Measurements from ENCODE around the gene TRUB2. TPM values are rescaled to one million over a fixed set of nuclear protein-coding genes. Genes with fewer than 3 reads are reported as not detected.

The TRUB2 gene
- total RNA-seq, 1 experiment from 2014 or later, result 22.5 TPM

DNA sequence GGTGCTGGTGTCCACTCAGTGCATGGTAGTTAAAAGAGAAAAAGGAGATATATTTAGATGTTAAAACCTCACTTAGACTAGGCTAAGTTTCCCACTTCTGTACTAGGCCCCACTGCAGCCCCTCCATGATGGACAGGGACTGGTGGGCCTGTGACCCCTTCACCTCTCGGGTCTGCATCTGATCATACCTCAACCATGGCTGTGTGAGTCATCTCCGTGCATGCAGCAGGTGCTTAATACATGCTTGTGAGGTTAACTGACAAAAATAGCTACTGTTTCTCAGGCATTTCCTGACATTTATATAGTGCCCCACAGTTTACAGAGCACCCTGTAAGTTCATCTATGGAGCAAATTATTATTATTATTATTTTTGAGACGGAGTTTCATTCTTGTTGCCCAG, 40.5 kb upstream of the TRUB2 start:
- in situ Hi-C loops (cut with HindIII; ENCODE audit: low pct_unique_long_range_greater_than_20kb, low sequenced_read_pairs), result no loop called here
- H3K27me3 ChIP-seq (ENCODE audit: control insufficient read depth, insufficient read depth, low read length), result no peaks in the 10 kb centered on the region
- H3K27ac ChIP-seq (ENCODE audit: low read length), result no peak overlapping the region
- POLR2A ChIA-PET, result interaction anchor here (0.5 kb wide), 1 partner anchor 408 kb away, joined by 3 read pairs; no protein-coding TSS in a partner anchor
- CTCF ChIA-PET, result interaction anchor here (0.6 to 1.8 kb wide), 9 partner anchors 9 to 1693 kb away, joined by 3 to 13 read pairs (median 5); partner anchors contain the start of genes CERCAM and URM1
- no peaks in the 10 kb centered on the region for H3K9me3 ChIP-seq (ENCODE audit: control insufficient read depth, insufficient read depth, low read depth, low read length)
- H3K4me3 ChIP-seq (ENCODE audit: low read depth in 2 of 2, low read length in 2 of 2), result no peak overlapping the region
- TF ChIP-seq, protein P1, sequence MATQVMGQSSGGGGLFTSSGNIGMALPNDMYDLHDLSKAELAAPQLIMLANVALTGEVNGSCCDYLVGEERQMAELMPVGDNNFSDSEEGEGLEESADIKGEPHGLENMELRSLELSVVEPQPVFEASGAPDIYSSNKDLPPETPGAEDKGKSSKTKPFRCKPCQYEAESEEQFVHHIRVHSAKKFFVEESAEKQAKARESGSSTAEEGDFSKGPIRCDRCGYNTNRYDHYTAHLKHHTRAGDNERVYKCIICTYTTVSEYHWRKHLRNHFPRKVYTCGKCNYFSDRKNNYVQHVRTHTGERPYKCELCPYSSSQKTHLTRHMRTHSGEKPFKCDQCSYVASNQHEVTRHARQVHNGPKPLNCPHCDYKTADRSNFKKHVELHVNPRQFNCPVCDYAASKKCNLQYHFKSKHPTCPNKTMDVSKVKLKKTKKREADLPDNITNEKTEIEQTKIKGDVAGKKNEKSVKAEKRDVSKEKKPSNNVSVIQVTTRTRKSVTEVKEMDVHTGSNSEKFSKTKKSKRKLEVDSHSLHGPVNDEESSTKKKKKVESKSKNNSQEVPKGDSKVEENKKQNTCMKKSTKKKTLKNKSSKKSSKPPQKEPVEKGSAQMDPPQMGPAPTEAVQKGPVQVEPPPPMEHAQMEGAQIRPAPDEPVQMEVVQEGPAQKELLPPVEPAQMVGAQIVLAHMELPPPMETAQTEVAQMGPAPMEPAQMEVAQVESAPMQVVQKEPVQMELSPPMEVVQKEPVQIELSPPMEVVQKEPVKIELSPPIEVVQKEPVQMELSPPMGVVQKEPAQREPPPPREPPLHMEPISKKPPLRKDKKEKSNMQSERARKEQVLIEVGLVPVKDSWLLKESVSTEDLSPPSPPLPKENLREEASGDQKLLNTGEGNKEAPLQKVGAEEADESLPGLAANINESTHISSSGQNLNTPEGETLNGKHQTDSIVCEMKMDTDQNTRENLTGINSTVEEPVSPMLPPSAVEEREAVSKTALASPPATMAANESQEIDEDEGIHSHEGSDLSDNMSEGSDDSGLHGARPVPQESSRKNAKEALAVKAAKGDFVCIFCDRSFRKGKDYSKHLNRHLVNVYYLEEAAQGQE (IDR thresholded peaks at IDR 0.05; ENCODE audit: insufficient read depth in 1 of 2, low read depth in 2 of 2, low read length in 1 of 2), result no peak
- TF ChIP-seq, protein P2, sequence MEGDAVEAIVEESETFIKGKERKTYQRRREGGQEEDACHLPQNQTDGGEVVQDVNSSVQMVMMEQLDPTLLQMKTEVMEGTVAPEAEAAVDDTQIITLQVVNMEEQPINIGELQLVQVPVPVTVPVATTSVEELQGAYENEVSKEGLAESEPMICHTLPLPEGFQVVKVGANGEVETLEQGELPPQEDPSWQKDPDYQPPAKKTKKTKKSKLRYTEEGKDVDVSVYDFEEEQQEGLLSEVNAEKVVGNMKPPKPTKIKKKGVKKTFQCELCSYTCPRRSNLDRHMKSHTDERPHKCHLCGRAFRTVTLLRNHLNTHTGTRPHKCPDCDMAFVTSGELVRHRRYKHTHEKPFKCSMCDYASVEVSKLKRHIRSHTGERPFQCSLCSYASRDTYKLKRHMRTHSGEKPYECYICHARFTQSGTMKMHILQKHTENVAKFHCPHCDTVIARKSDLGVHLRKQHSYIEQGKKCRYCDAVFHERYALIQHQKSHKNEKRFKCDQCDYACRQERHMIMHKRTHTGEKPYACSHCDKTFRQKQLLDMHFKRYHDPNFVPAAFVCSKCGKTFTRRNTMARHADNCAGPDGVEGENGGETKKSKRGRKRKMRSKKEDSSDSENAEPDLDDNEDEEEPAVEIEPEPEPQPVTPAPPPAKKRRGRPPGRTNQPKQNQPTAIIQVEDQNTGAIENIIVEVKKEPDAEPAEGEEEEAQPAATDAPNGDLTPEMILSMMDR (IDR thresholded peaks at IDR 0.05), result no peak
- TF ChIP-seq POLR2AphosphoS5 (IDR thresholded peaks at IDR 0.05; ENCODE audit: low read depth, low read length) (no peak), TCF7L2 (IDR thresholded peaks at IDR 0.05; ENCODE audit: low read depth, low read length) (no peak)
- H3K36me3 ChIP-seq (ENCODE audit: control insufficient read depth, insufficient read depth, low read length), result no peaks in the 10 kb centered on the region
- BruUV-seq (replicated peaks), result no TSS peak
- intact Hi-C loops (cut with micrococcal nuclease; ENCODE audit: unreplicated experiment), result loop anchor here (1.0 kb wide), 1 partner anchor 50 kb away; no protein-coding TSS in a partner anchor
- DNase-seq (ENCODE audit: low read depth, low spot score), result no peak
- H3K4me1 ChIP-seq (ENCODE audit: control insufficient read depth, insufficient read depth, low read length), result peaks cover 3% of the 10 kb centered on the region; the same call in 1 of the 2 replicates
- no peak for ATAC-seq

DNA sequence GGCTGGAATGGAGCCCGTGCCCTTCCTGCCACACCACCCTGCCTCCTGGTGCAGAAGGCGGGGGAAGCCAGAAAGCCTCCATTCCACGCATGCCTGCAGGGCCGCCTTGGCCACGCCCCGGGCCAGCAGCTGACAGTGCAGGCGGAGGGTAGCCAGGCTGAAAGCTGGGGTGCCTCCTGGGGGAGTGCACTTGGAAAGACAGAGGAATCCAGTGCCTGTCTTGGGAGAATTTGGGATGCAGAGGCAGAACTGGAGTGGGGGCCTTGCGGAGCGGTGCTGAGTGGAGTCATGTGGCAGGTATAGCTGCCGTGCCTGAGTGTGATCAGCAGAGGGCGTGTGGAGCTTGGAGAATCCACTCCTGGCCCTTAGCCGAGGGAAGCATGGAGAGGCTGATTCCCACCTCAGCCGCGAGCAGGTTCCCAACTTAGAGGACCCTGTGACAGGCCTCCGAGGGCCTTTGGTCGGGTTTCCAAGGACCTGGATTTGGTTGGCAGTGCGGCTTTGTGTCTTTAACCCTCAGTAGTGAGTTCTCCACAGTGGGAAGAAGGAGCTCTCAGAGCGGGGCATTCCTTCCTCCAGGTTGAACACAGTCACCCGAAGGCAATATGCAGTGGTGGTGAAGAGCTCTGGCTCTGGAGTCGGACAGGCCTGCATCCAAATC, 39.9 kb upstream of the TRUB2 start:
- ChIA-PET CTCF (interaction anchor here (0.6 to 1.8 kb wide), 10 partner anchors 9 to 1694 kb away, joined by 3 to 13 read pairs (median 5); partner anchors contain the start of genes CERCAM and URM1), POLR2A (interaction anchor here (0.5 to 0.6 kb wide), 2 partner anchors 28 to 56 kb away, joined by 3 read pairs; no protein-coding TSS in a partner anchor)
- TF ChIP-seq, protein P2 (IDR thresholded peaks at IDR 0.05), result peak; percentile 87
- TF ChIP-seq, protein P1 (IDR thresholded peaks at IDR 0.05; ENCODE audit: insufficient read depth in 1 of 2, low read depth in 2 of 2, low read length in 1 of 2), result no peak; a peak in 1 of 4 replicates
- Histone ChIP-seq H3K4me3 (ENCODE audit: low read depth in 2 of 2, low read length in 2 of 2) (peak overlapping the region; percentile 36 to 58), H3K36me3 (ENCODE audit: control insufficient read depth, insufficient read depth, low read length) (no peaks in the 10 kb centered on the region), H3K9me3 (ENCODE audit: control insufficient read depth, insufficient read depth, low read depth, low read length) (no peaks in the 10 kb centered on the region), H3K27me3 (ENCODE audit: control insufficient read depth, insufficient read depth, low read length) (no peaks in the 10 kb centered on the region), H3K27ac (ENCODE audit: low read length) (peak overlapping the region; percentile 39; the same call in 1 of the 2 replicates), H3K4me1 (ENCODE audit: control insufficient read depth, insufficient read depth, low read length) (peaks cover 3% of the 10 kb centered on the region; the same call in 1 of the 2 replicates)
- DNase-seq (ENCODE audit: low read depth, low spot score) (peak; percentile 42), ATAC-seq (peak; percentile 94)
- BruUV-seq (replicated peaks), result no TSS peak
- intact Hi-C loops (cut with micrococcal nuclease; ENCODE audit: unreplicated experiment), result loop anchor here (1.0 kb wide), 1 partner anchor 50 kb away; no protein-coding TSS in a partner anchor
- in situ Hi-C loops (cut with HindIII; ENCODE audit: low pct_unique_long_range_greater_than_20kb, low sequenced_read_pairs), result no loop called here

All from Panc1 (cell line).